Stimulated activated CD4-positive, alpha-beta T cell treated with anti-CD3 and anti-CD28 coated beads, Interleukin-4, amount 100 ng/mL, for 1 hour (primary cell): Measurements from ENCODE around the gene SEMA3E.
"Not testable (repeated sequence)": the region's sequence is repeated elsewhere in the genome, so short reads cannot be mapped to it uniquely, and the experiment has no call there.

Experiments used
- DNase-seq: peaks from one replicate; pipeline ENCODE4 v3.0.0-alpha.2; 2020

Gene SEMA3E

DNA sequence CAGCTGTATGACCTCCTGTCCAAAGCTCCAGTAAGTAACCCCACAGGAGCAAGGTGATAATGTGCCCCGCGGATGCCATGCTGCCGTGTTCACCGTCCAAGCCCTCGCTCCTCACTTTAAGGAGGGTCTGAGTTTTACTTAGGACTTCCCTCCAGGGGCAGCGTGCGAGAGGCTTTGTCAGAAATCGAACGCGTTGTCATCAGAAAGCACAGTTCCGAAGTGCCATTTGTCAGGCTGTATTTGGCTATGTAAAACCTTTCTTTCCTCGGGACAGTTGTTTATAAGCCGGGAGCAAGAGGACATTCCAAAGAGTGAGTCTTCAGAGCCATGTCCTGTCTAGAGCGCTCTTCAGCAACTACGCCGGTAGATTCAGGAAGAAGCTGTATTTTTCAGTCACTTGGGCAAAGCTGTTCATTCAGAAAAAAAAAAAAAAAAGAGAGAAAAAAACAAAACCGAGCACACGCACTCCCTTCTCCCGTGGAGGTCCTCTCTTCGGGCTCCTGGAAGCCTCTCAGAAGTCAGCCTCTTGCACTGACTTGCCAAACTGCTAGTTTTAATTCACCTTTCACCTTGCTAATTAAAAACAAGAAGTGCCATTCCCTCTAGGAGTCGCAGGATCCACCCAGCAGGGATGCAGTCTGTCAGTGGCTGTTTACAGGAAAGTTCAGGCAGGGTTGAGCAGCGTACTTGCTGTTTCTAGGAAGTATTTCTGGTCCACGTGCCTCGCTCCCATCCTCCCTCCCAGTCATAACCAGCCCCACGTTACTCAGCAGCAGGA is at the start of gene SEMA3E:
TSS of gene SEMA3E (minus strand) at position 676 of the 778 bp plus-strand sequence.
- DNase-seq: no peak

DNA sequence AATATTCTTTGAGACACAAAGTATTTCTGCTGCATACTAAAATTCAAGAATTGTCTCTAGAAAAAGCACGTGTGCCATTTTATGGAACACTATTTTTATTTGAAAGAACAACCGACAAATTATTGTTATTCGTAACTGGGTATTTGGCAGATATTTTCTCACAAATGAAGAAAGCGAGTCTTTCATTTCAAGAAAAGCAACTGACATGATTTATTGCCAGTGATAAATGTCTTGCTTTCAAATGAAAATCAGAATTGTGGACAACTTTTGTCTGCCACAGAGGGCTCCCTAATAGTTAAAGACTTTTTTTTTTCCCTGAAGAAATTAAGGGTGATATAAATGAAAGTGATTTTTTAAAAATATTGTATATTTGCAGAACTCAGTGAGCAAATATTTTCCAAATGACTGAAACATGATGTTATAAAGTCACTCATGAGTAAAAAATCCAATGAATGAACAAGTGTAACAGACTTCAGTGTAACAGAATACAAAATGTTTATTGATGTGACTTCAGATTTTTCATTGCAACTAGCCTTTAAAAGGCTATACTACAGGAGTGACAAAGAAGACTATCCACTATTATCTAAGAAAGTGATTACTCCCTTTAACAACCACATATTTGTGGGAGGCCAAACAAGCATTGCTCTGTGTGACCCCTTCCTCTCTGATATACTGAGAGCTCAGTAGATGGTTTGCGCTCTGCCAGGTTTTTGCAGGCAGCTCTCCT is 49.0 kb upstream of the SEMA3E start:
- no peak for DNase-seq

DNA sequence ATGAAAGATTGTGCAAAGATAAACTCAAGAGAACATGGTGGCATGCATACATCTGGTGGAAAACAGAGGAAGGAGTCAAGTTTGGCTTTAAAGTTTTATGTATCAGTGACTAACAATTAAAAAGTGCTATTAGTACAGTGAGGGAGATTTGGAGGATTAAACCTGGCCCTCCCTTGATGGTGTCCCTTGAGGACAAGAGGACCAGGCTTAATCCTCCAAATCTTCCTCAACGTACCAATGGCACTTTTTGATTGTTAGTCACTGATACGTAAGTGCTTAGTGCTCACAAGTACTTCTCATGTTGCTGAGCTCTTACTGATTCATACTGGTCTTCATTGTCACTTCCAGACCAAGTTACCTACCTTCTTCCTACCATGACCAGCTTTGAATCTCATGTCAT is 47.2 kb upstream of the SEMA3E start:
- DNase-seq: no peak

DNA sequence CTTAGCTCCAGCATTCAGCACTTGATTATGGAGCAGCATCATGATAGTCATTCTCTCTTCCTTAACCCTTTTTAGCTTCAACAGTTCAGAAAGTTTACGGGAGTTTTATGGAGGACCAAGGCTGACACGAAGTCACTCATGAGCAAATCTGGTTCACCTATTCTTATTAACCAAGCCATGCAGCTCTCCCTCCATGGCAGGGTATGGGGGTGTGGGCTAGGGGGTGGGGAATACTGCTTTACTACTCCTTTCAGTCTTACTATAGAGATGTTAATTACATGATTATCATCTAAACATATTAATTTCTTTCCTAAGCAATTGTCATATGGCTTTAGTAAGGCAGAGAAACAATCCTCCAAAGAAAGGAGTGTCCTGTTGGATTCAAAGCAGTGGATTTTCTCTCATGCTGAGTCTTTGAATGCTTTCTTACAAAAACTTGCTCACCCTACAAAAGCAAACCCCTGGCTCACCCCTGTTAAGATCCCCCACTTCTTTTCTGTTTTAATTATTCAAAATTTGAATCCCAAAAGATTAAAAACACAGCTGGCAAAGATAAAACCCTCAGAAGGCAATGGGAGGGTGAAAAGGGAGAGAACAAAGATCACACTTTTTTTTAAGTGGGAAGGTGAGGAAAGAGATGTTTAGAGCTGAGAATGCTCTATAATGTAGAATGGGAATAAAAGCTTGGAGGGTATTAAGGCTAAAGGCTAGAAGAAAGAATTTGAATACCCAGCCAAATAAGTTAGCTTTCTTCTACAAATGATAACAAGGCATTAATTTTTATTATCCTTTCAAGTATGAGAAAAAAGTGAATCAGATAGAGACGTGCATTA is 46.4 kb upstream of the SEMA3E start:
- DNase-seq: no peak

DNA sequence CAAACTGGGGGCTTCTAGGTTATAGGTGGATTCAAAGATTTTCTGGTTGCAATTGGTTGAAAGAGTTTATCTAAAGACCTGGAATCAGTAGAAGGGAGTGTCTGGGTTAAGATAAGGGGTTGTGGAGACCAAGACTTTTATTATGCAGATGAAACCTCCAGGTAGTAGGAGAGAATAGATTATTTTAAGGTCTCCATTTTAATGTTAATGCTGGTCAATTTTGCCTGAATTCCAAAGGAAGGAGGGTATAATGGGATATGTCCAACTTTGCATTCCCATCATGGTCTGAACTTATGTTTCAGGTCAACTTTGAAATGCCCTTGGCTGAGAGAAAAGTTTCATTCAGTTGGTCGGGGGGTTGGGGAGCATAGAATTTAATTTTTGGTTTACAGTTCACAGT is 44.3 kb upstream of the SEMA3E start:
- DNase-seq: no peak

DNA sequence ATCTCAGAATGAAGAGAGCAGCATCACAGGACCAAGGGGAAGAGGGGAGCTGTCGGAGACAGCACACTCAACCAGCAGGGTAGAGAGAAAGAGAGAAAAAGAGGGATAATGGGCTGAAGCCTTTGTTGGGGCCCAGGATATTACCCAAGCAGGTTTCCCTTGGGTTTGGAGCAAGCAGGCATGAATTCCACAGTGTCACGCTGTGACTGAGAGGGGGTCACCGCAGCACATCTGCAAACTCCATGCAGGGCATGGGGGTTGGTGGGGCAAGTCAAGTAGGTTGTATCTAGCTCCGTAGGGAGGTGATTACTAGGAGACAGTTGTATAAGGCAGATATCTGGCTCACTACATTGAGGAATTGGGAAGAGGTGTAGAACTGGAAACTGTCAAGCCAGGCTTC is 42.2 kb upstream of the SEMA3E start:
- DNase-seq: no peak

DNA sequence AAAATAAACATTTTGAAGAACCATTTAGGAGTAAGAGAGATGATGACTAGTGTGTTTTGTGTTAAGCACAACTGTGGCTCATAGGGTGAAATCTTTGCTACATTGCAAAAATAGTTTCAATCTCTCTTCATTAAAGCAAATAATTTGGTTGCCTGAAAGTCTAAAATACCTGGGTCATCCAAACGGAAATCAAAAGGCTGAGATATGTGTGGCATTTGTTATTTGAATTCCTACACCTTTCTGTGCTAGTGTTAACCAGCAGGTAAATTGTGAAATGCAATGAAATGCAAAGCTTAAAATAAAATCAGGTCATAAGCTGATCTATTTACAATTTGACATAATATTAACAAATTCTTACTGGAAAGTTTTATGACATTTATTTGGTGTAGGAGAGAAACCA is 40.9 kb upstream of the SEMA3E start:
- no peak for DNase-seq

DNA sequence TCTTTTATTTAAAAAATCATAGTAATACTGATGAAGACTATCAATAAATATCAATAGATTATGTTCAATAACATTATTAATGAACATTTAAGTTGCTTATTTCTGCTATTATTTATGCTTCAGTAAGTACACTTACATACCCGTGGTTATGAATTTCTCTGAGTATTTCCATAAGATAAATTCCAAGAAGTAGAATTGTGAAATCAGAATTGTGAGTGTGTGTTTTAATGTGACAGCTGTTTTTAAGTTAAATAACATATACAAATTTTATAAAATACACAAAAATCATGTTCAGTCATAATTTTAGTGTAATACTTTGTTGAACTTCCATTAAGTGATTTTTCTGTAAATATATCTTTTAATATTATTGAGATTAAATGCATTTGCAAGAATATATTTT is 37.5 kb upstream of the SEMA3E start:
- no peak for DNase-seq

DNA sequence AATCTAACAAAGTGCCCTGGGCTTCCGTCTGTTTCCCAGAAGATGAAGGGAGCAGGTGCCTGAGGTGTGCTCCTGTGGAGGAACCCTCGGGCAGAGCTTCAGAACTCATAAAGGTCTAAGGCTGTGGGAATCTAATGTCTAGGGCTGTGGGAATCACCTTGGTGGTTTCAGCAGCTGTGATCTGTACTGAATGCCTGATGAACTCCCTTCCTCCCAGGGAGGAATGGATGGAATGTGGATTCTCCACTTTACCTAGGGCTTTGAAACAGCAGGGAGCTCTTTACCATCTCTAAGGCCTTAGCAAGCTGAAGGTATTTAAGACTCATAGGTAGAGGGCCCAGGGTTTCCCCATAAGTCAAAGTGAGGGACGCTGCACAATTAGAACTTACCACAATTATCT is 36.0 kb upstream of the SEMA3E start:
- no peak for DNase-seq

DNA sequence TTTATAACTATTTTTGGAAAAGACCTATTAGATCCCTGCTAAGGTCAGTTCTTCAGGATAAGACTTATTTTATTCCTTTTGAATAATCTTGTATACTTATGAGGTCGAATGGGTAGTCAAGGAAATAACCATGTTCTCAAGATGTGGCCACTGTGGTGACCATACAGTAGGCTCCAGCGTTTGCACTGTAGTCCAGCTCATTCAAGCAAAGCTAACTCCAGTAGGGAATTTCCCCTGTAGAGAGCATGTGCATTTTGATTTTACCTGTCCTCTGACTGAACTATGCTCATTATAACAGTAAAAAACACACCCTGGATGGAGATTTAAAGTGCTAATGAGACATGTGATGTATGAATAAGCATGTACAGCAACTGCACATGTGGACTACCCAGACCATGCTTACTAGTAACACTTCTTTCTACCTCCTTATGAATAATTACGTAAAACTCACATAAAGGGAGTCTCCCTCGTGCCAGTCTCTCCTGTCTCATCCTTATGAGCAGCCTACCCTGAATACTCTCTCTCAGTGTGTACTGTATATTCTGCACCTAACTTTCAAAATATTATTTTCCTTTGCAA is 32.4 kb upstream of the SEMA3E start:
- no peak for DNase-seq

DNA sequence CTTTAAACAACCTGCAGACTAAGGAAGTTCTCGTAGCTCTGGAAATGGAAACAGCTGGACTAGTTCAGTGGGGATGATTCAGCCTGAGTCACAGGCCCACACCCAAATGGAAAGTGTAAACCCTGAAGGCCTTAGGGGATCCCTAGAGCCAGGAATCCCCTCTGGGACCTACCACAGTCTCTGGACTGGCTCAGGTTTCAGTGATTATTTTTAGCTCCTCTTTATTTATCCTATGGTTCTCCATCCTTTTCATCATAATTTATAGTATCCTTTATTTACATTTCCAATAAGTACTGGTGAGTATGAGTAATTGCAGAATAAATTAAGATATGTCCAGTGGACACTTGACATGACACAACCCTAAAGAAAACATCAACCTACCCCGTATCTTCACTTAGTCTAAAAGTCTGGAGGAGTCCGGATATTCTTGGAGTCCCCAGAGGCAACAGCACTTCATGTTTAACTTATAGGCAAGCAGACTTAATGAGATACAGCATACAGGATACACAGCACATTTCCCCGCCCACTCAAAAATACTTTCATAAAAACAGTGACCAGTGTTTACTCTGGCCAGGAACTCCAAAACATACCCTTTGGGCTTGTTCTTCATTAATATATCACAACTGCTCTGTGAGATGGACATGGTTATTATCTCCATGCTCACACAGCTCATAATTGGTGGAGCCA is 28.4 kb upstream of the SEMA3E start:
- no peak for DNase-seq

DNA sequence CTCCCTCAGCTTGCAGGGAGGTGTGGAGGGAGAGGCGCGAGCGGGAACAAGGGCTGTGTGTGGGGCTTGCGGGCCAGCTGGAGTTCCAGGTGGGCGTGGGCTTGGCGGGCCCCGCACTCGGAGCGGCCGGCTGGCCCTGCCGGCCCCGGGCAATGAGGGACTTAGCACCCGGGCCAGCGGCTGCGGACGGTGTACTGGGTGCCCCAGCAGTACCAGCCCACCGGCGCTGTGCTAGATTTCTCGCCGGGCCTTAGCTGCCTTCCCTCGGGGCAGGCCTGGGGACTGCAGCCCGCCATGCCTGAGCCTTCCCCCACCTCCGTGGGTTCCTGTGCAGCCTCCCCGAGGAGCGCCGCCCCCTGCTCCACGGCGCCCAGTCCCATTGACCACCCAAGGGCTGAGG is 24.4 kb upstream of the SEMA3E start:
- not testable (repeated sequence) for DNase-seq

DNA sequence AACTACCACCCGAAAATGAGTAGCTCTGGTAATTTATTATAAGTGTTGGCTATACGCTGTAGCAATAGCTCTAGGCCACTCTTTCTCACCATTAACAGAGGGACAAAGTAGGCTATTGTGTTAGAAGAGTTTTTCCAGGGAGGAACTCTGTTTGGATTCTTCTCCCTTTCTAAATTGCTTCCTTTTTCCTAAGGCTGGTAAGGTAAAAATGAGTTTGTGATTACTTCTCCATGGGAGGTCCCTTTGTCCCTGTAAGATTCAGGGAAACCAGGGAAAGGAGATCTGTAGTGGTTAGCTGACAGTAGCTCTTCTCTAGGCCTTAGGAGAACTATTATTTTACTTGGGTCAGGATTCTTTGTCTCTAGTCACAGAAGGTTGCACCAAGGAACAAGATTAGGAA is 23.2 kb upstream of the SEMA3E start:
- DNase-seq: no peak

DNA sequence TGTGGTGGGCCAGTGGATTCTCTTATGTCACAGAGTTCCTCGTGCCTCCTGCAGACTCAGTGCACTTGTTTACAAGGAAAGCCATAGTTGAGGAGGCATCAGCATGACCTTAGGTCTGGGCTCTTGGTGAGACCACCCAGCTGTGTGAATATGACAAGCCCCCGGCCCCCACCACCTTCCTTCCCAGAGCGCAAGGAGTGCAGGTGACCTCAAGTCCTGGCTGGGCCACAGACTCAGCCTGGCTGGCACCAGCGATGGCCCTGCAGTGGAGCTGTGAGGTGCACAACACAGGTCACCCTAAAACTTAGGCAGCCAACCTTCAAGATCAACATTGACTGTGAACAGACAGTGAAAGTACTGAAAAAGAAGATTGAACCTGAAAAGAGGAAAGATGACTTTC is 14.2 kb upstream of the SEMA3E start:
- DNase-seq: no peak

DNA sequence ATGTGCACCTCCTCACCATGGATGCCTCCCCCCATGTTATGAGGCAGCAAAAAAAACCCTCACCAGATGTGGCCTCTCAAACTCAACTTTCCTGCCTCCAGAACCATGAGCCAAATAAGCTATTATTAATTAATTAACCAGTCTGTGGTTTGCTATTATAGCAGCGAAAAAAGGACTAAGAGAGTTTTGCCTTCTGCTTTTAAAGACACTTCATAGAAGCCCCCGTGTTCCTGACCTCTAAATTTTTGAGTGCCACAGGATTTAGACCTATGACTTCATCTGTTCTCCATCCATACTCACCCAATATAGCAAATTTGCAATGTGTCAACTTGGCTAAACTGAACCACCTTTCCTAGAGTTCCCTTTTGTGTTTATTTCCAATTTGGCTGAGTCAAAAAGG is 9.2 kb upstream of the SEMA3E start:
- DNase-seq: no peak

DNA sequence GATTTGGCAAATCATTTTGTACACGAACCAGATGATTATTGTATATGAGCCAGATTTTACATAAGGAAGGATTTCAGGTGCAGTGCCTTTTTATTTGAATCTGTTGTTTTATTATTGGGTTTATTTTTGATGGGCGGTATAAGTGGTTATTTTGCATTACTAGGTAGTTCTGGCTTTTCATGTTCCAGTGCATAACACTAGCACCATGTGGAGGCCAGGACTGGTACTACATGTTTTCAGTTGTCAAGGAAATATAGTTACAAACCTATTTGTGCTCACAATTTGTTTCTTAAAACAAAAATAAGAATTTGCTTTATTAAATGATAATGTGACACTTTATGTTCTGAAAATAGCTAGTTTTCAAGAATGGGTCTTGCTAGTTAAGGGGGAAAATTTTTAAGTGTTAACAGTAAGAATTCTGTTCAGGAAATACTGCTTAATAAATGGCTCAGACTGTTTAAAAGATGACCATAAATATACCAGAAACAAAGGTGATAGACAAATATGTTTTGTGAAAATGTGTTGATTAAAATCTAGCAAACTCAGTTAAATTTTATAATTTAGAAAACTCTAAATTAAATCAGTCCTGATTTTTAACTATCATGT is 7.1 kb upstream of the SEMA3E start:
- DNase-seq: no peak

DNA sequence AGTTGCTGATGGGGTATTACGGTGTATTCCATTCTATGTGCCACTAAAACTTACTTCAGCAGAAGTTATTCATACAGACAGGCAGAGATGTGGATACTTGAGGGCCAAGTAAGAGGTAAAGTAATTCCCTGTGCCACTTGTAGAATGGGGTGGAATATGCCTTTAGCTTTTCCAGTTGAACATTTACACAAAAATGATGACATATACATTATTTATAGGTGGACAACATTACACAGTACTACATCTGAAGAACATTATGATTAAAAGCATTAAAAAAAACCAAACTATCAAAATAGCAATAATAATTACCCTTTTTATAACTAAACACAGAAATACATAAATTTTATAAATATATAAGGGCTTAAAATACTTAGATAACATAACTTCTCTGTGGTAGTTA is 3.5 kb upstream of the SEMA3E start:
- no peak for DNase-seq

DNA sequence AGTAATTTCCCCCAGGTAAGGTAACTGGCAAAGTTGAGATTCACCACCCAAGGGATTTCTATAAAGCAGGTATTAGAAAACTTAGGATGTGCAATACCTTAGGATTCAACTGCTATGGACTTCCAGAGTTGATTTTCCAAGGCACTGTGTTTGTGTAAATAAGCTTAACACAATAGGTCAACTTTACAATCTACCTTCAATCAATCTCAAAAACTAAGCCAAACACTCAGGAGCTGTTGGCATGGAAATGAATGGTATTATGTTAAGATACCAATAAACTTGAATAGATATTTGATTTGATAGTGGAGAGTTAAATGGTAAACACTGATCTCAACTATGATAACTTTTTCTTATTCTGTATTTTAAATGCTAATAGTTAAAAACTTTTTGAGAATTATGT is 762 bp upstream of the SEMA3E start:
- DNase-seq: no peak

DNA sequence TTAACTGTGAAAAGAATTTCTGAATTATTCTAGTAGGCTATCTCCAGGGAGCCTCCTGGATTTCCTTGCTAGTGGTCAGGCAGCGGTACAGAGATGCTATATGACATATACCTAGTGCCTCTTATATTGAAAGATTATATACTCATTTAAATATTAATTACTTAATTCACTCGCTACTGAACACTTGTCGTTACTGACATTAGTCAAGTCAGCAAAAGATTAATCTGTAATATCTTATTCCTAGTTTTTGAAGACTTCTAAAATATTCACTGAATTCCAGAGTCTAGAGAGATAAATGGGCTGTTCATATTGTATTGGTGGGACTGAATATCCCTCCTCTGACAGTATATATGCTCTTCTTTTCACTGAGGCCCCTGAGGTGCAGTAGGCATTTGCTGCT is 2.9 kb downstream of the SEMA3E start:
- DNase-seq: no peak

DNA sequence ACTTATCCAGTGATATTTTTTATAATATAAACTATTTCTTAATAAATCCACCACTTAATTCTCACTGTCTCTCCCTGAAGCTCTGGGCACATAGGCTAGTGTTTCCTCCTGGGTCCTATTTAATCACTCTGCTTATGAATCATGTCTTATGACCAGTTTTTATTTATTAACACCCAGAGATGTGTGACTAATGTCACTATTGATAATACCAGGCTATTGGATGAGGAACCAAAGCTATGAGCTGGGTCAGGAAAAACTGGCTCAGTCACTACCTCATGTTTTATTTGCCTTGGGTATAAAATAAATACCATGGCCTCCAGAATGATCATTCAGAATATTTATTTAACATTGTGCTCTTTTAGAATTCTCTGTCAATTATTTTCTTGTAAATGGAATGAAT is 5.2 kb downstream of the SEMA3E start:
- DNase-seq: no peak

DNA sequence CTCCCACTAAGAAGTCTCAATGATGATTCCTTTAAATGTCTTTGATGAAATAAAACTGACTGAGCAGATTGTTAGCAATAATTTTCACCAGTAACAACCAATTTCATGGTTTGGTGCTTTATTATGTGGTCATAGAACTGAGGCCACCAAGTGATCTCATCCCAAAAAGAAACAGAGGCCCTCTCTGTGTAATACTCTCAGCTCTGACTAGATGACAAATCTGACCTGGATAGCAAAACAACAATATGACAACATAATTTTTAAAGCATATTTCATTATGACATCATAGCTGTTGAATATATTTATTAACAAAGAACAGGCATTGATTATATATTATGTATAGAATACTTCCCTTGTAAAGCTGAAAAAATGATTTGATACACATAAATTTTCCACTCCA is 5.9 kb downstream of the SEMA3E start:
- DNase-seq: no peak
